Measurements from ENCODE around the gene MVB12B.
"Not testable (repeated sequence)": the region's sequence is repeated elsewhere in the genome, so short reads cannot be mapped to it uniquely, and the experiment has no call there.

The MVB12B gene, protein sequence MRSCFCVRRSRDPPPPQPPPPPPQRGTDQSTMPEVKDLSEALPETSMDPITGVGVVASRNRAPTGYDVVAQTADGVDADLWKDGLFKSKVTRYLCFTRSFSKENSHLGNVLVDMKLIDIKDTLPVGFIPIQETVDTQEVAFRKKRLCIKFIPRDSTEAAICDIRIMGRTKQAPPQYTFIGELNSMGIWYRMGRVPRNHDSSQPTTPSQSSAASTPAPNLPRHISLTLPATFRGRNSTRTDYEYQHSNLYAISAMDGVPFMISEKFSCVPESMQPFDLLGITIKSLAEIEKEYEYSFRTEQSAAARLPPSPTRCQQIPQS

GRCh38 chr9:126326228-126327005 is at the start of gene MVB12B:
Gene MVB12B (plus strand): TSS chr9:126326829. CDS start chr9:126326930, 101 bp downstream.
- TF ChIP-seq ZNF274 (IDR thresholded peaks at IDR 0.05; ENCODE audit: low read depth, low read length): no peak
- peak within 1 kb of the TSS; percentile 15; the same call in 1 of the 2 replicates for H3K4me3 ChIP-seq (ENCODE audit: low read length)

DNA sequence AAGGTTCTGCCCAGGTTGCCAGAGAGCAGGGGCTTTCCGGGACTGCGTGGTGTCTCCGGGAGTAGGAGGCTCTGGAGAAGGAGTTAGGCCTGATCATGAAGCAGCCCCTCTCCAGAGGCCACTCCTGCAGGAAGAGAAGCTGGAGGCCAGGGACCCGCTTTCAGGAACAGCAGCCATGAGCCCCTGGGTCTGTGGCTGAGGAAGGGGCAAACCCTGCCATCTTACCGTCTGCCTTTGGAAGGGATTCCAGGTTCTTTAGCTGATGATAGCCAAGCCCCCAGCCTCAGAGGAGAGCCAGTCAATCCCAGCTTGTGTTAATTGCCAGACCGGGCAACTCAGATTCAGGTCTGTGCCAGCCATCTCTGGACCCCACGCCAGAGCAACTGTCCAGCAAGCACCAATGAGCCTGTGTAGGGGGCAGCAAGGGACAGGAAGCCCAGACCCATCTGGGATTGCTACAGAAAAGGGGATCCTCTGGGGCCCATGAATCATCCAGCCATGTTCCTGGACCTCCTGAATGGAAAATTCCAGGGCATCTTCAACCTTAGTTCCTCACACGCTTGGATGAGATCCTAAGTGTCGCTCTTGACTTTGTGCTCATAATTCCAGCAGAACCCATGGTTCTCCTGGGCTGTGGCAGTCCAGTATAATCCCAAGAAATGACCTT is 42.7 kb upstream of the MVB12B start:
- H3K4me3 ChIP-seq (ENCODE audit: low read length): no peak overlapping the region
- no peak for TF ChIP-seq ZNF274 (IDR thresholded peaks at IDR 0.05; ENCODE audit: low read depth, low read length)

GRCh38 chr9:126285652-126286051 is 41.0 kb upstream of the MVB12B start:
- H3K4me3 ChIP-seq (ENCODE audit: low read length): not testable (repeated sequence)

DNA sequence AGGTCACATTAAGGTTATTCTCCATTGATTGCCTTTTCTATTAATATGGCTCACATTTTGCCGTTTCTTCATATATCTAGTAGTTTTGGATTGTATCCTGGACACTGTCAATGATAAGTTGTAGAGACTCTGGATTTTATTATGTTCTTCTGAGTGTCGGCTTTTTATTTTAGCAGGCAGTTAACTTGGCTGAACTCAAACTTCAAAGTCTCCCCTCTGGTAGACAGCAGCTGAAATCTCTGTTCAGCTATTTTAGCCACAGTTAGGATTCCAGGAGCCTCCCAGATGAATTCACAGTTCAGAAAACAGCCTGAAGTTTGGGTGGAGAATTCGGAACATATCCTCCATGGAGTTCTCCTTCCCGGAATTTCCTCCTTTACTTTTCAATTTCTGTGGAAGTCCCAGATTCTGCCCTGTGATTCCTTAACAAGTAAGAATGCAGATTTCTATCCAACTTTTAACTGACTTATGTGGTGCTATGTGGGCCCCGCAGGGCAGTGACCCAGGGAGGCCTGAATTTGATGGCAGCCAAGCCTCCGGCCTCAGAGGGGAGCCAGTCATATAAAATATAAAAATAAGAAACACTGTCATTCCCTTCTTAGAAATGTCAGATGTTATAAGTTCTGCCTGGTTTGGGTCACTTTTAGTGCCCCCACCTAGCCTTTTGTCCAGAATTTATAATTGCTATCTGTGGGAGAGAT is 39.3 kb upstream of the MVB12B start:
- TF ChIP-seq ZNF274 (IDR thresholded peaks at IDR 0.05; ENCODE audit: low read depth, low read length): no peak
- no peak overlapping the region for H3K4me3 ChIP-seq (ENCODE audit: low read length)

GRCh38 chr9:126290871-126291270 is 35.8 kb upstream of the MVB12B start:
- no peak for TF ChIP-seq ZNF274 (IDR thresholded peaks at IDR 0.05; ENCODE audit: low read depth, low read length)
- H3K4me3 ChIP-seq (ENCODE audit: low read length): no peak overlapping the region

DNA sequence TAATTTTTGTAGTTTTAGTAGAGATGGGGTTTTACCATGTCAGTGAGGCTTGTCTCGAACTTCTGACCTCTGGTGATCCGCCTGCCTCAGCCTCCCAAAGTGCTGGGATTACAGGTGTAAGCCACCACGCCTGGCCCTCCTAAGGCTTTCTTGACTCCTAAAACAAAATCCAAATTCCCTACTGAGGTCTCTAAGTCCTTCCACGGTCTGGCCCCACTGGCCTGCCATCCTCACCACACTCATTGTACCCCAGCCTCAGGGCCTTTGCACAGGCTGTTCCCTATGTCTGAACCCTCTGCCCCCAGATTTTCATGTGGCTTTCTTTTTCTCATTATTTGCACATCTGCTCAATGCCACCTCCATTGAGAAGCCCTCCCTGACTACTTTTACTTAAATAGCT is 34.7 kb upstream of the MVB12B start:
- TF ChIP-seq ZNF274 (IDR thresholded peaks at IDR 0.05; ENCODE audit: low read depth, low read length): no peak
- no peak overlapping the region for H3K4me3 ChIP-seq (ENCODE audit: low read length)

- H3K4me3 ChIP-seq (ENCODE audit: low read length): no peak overlapping the region
- TF ChIP-seq ZNF274 (IDR thresholded peaks at IDR 0.05; ENCODE audit: low read depth, low read length): no peak
Observed at GRCh38 chr9:126292736-126293521, 33.7 kb upstream of the MVB12B start.

GRCh38 chr9:126293522-126293889 is 33.1 kb upstream of the MVB12B start:
- TF ChIP-seq ZNF274 (IDR thresholded peaks at IDR 0.05; ENCODE audit: low read depth, low read length): no peak
- H3K4me3 ChIP-seq (ENCODE audit: low read length): no peak overlapping the region

DNA sequence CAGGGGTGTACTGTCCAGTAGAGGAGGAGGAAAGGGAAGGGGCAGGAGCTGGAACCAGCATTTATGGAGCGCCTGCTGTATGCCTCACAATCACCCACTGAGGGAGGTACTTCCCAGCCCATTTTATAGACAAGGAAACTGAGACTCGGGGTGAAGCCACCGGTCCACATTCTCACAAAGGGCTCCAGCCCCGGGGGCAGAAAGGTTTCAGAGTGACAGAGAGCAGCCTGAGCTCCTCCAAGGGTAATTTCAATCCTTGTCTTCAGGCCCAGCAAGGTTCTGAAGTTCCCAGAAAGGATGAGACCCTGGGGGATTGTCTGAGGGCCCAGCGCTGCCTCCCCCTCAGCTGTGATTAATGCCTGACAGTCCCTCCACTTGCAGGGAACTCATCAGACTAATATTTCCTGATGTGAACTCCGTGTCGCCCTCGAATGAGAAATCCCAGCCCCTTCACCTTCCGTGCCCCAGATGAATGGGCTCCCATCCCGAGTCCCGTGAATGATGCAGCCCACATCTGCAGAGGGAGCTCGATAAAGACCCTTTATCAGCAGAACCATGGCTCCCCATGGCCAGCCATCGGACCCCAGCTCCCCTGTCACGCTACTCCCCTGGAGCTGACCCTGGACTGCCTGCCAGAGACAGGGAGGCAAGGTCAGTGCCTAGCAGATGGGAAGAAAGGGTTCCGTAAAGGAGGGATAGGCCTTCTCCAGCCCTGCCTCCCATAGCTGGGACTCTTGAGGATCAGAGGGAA is 32.1 kb upstream of the MVB12B start:
- no peak overlapping the region for H3K4me3 ChIP-seq (ENCODE audit: low read length)
- no peak for TF ChIP-seq ZNF274 (IDR thresholded peaks at IDR 0.05; ENCODE audit: low read depth, low read length)

DNA sequence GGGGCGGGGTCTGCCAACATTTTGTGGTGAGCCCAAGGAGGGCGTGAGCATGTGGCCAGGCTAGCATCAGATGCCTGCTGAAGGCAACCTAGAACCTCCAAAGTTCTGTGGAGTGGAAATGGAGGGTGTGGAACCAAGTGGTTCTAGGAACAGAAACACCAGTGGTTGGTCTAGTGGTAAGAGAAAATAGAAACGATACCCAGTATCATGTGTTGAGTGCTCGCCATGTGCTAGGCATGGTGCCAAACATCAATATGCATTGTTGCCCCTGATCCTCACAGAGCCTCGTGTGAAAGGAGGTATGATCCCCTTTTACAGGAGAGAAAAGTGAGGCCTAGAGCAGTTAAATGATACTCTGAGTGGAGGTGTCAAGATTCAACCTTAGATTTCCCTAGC is 31.5 kb upstream of the MVB12B start:
- no peak overlapping the region for H3K4me3 ChIP-seq (ENCODE audit: low read length)
- no peak for TF ChIP-seq ZNF274 (IDR thresholded peaks at IDR 0.05; ENCODE audit: low read depth, low read length)

DNA sequence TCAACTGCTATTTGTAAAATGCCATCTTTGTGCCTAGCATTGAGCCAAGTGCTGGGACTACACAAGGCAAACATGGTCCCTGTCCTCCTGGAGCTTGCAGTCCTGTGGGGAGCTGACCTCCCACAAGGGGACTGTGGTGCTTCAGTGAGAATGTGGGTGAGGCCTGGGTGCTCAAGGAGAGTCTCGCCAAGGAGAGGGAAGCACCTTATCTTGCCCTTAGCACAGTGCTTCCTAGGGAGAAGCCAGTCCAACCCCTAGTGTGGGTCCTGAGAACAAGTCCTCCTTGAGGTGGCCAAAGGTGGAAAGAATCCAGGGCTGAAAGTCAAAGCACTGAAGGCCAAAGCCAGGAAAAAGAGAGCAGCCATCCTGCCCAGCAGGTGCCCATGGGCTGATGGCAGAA is 31.1 kb upstream of the MVB12B start:
- no peak overlapping the region for H3K4me3 ChIP-seq (ENCODE audit: low read length)
- TF ChIP-seq ZNF274 (IDR thresholded peaks at IDR 0.05; ENCODE audit: low read depth, low read length): no peak

GRCh38 chr9:126295936-126296600 is 30.6 kb upstream of the MVB12B start:
- no peak for TF ChIP-seq ZNF274 (IDR thresholded peaks at IDR 0.05; ENCODE audit: low read depth, low read length)
- no peak overlapping the region for H3K4me3 ChIP-seq (ENCODE audit: low read length)
